DOHH2 (cell line): ENCODE measurements around the gene C8G.

Source experiments
- H3F3A ChIP-seq: fragments of 200-600 bp; sonication (generic), shearing (Covaris generic); 2 replicates; pipeline ENCODE4 v1.6.0; 2016; ENCODE audit warnings: antibody characterized with exemption, mild to moderate bottlenecking; ENCODE audit not compliant: control insufficient read depth, insufficient read depth
- H3K27ac ChIP-seq: fragments of 200-600 bp; sonication (generic); 2 replicates; pipeline ENCODE4 v1.5.1; 2014; ENCODE audit warnings: low read depth, mild to moderate bottlenecking, low read length, moderate library complexity
- H3K27me3 ChIP-seq: fragments of 200-600 bp; sonication (generic); 2 replicates; pipeline ENCODE4 v1.6.1; 2014; ENCODE audit warnings: mild to moderate bottlenecking, low read length, mixed read lengths; ENCODE audit not compliant: control insufficient read depth
- H3K36me3 ChIP-seq: fragments of 200-600 bp; sonication (generic); 2 replicates; pipeline ENCODE4 v1.6.1; 2014; ENCODE audit warnings: mild to moderate bottlenecking, low read length, moderate library complexity, mixed read lengths; ENCODE audit not compliant: control insufficient read depth
- H3K4me1 ChIP-seq: fragments of 200-600 bp; sonication (generic); 2 replicates; pipeline ENCODE4 v1.6.1; 2014; ENCODE audit warnings: mild to moderate bottlenecking, low read length, mixed read lengths; ENCODE audit not compliant: control insufficient read depth
- H3K4me2 ChIP-seq: fragments of 200-600 bp; sonication (generic); 2 replicates; pipeline ENCODE4 v1.6.0; 2014; ENCODE audit warnings: mild to moderate bottlenecking, low read length, moderate library complexity
- H3K4me3 ChIP-seq: fragments of 200-600 bp; sonication (generic); 2 replicates; pipeline ENCODE4 v1.5.1; 2014; ENCODE audit warnings: mild to moderate bottlenecking, low read length, mixed read lengths
- H3K79me2 ChIP-seq: fragments of 200-600 bp; sonication (generic); 2 replicates; pipeline ENCODE4 v1.6.1; 2014; ENCODE audit warnings: mild to moderate bottlenecking, low read length, mixed read lengths; ENCODE audit not compliant: control insufficient read depth
- H3K9me2 ChIP-seq: fragments of 200-600 bp; sonication (generic); replicated peaks from 2 replicates; pipeline ENCODE4 v1.6.1; 2014; ENCODE audit warnings: mild to moderate bottlenecking, low read length, mixed read lengths; ENCODE audit not compliant: control insufficient read depth
- H3K9me3 ChIP-seq: fragments of 200-600 bp; sonication (generic); 2 replicates; pipeline ENCODE4 v1.6.1; 2014; ENCODE audit warnings: antibody characterized with exemption, low read length, mixed read lengths; ENCODE audit not compliant: control insufficient read depth, insufficient read depth
- H4K20me1 ChIP-seq: fragments of 200-600 bp; sonication (generic); 2 replicates; pipeline ENCODE4 v1.6.0; 2014; ENCODE audit warnings: low read depth, mild to moderate bottlenecking, antibody characterized with exemption, low read length, moderate library complexity; ENCODE audit not compliant: control insufficient read depth, insufficient read depth
- CTCF ChIP-seq: fragments of 200-600 bp; sonication (generic); IDR thresholded peaks from one replicate; pipeline ENCODE4 v1.5.1; 2014; ENCODE audit warnings: antibody characterized with exemption, mild to moderate bottlenecking, low read depth, low read length; ENCODE audit not compliant: poor library complexity, severe bottlenecking
- EZH2phosphoT487 ChIP-seq: fragments of 200-600 bp; sonication (generic); IDR thresholded peaks from 2 replicates; pipeline ENCODE4 v1.6.1; 2017; ENCODE audit warnings: borderline replicate concordance, mild to moderate bottlenecking, antibody characterized with exemption, low read length, moderate library complexity, mixed read lengths

The C8G gene

DNA sequence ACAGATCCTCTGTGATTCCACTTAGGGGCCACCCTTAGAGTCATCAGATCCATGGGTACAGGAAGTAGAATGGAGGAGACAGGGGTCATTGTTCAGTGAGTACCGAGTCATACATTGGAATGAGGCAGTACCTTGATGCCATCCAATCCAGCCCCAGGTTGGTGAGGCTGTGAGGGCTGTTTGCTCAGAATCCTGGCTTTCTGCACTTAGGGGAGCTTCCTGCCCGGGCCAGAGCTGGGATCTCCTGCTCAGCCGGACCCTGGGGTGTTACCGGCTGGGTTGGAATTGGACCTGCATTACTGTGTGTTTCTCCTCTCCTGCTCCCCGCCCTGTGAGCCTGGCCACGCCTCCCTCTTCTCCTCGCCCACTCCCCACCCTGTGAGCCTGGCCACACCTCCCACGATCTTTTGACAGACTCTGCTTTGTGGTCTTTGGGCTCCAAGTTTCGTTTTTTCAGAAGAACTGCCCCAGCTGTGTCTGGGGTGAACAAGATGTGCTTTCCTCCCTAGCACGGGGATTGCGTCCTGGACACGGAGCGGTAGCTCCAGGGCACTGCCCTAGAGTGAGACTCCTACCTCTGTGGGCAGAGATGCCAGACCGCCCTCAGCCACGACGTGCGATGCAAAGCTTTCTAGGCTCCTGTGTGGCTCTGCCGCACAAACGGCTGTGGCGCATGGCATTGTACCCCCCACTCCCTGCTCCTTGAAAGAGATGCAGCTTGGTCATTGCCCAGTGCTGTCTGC lies 43.4 kb upstream of the C8G start:
- Histone ChIP-seq H4K20me1 (no peaks in the 10 kb centered on the region), H3K4me2 (no peak overlapping the region), H3K4me1 (no peaks in the 10 kb centered on the region), H3F3A (no peaks in the 10 kb centered on the region), H3K36me3 (peaks cover 73% of the 10 kb centered on the region), H3K9me3 (no peaks in the 10 kb centered on the region), H3K27ac (no peak overlapping the region), H3K27me3 (no peaks in the 10 kb centered on the region), H3K79me2 (peaks cover 47% of the 10 kb centered on the region), H3K9me2 (no peaks in the 10 kb centered on the region), H3K4me3 (no peak overlapping the region)
- TF ChIP-seq CTCF (no peak), EZH2phosphoT487 (no peak)

DNA sequence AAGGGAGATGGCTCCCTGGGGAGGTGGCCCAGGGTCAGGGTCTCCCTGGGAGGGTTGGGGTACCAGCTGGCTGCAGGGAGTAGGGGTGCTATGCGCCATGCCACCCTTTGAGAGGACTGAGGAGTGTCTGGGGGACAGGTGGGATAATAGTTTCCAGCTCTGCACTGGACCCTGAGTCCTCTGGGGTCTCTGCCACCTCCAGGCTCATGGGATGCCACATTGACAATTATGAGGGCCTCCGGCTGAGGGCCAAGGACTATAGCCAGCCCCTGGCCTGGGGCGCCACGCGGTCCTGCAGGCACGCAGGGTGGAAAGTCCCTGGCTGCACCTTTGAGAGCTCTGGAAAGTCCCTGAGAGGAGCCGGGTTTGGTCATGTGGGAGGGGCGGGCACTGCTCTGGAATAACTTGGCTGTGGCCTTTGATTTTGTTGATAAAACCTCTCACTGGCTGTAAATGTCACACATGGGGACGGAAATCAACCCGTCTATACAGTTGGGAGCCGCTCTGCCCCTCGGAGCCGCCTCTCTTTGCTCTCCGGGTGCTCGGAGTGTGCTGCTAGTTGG lies 42.7 kb upstream of the C8G start:
- Histone ChIP-seq H3F3A (no peaks in the 10 kb centered on the region), H3K9me2 (no peaks in the 10 kb centered on the region), H3K9me3 (no peaks in the 10 kb centered on the region), H3K4me1 (no peaks in the 10 kb centered on the region), H3K79me2 (peaks cover 40% of the 10 kb centered on the region), H3K27me3 (no peaks in the 10 kb centered on the region), H3K4me3 (no peak overlapping the region), H3K4me2 (no peak overlapping the region), H4K20me1 (no peaks in the 10 kb centered on the region), H3K36me3 (peaks cover 78% of the 10 kb centered on the region), H3K27ac (no peak overlapping the region)
- TF ChIP-seq CTCF (no peak), EZH2phosphoT487 (no peak)

DNA sequence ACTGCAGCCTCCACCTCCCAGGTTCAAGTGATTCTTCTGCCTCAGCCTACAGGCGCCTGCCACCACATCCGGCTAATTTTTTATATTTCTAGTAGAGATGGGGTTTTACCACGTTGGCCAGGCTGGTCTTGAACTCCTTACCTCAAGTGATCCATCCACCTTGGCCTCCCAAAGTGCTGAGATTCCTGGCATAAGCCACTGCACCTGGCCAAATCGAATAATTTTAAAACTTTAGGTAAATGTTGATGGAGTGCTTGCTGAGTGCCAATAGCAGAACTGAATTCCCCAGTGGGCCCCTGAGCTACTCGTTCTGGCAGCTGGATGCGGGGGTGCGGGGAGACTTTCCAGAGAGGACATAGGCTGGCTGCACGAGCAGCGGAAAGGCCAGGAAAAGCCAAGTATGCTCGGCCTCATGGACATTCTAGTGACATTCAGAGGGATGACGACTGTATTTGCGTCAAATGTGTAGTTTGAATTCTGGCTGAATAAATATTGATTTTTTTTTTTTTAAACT lies 41.9 kb upstream of the C8G start:
- no peak overlapping the region for H3K27ac ChIP-seq

More for the DNA sequence above, 41.9 kb upstream of the C8G start:
- TF ChIP-seq CTCF (no peak), EZH2phosphoT487 (no peak)
- H3K79me2 ChIP-seq: peaks cover 37% of the 10 kb centered on the region
- no peak overlapping the region for H3K4me2 ChIP-seq
- no peaks in the 10 kb centered on the region for H3K9me3 ChIP-seq
- peaks cover 85% of the 10 kb centered on the region for H3K36me3 ChIP-seq
- H3K4me1 ChIP-seq: no peaks in the 10 kb centered on the region
- no peaks in the 10 kb centered on the region for H3K27me3 ChIP-seq
- H4K20me1 ChIP-seq: no peaks in the 10 kb centered on the region
- no peaks in the 10 kb centered on the region for H3K9me2 ChIP-seq
- no peak overlapping the region for H3K4me3 ChIP-seq
- no peaks in the 10 kb centered on the region for H3F3A ChIP-seq
